ENCODE data around the gene ADAMTS8. TPM values are rescaled to one million over a fixed set of nuclear protein-coding genes. Genes with fewer than 3 reads are reported as not detected.

Gene ADAMTS8
- total RNA-seq, 5 donors from 2014 or later (not counting 1 experiment from before 2014, with no cell fraction given) = 0.06 to 0.12 (median 0.07) TPM; not detected in 2

GRCh38 chr11:130386056-130386455 lies 42.4 kb downstream of the ADAMTS8 start:
- no CpG with 5 or more reads among the region's 3 CpGs for WGBS (ENCODE audit: insufficient coverage)
- Histone ChIP-seq H3K9me3 (no peaks in the 10 kb centered on the region), H3K4me1 (ENCODE audit: control insufficient read depth in 1 of 2, extremely low read depth in 1 of 2, insufficient read depth in 2 of 2, low read length in 2 of 2) (peaks cover 7 to 25% of the 10 kb centered on the region in 2 experiments), H3K4me3 (ENCODE audit: control insufficient read depth in 1 of 2, extremely low read depth in 1 of 2, low read length in 1 of 2) (no peak overlapping the region), H3K27me3 (replicated peaks in 1 of 2; ENCODE audit: control insufficient read depth in 2 of 2, extremely low read depth in 1 of 2, insufficient read depth in 2 of 2, low read length in 1 of 2) (no peaks in the 10 kb centered on the region), H3K27ac (ENCODE audit: low read length) (no peak overlapping the region), H3K36me3 (ENCODE audit: control insufficient read depth in 2 of 2, extremely low read depth in 1 of 2, insufficient read depth in 1 of 2, low read length in 1 of 2) (no peaks in the 10 kb centered on the region)
- Mint-ChIP-seq H3K36me3 (no peaks in the 10 kb centered on the region), H3K27me3 (no peaks in the 10 kb centered on the region), H3K4me1 (peaks cover 21 to 27% (median 26%) of the 10 kb centered on the region in 3 donors), H3K4me3 (no peak overlapping the region), H3K27ac (no peak overlapping the region), H3K9me3 (no peaks in the 10 kb centered on the region)
- ATAC-seq (replicated peaks in 1 of 4) = no peak
- ChIA-PET CTCF (no interaction called here), POLR2A (interaction anchor here in 1 of 2 donors (0.6 kb wide), 1 partner anchor 538 kb away, joined by 3 read pairs; no protein-coding TSS in a partner anchor)
- no peak for DNase-seq

GRCh38 chr11:130383344-130384211 lies 44.8 kb downstream of the ADAMTS8 start:
- Histone ChIP-seq H3K9me3 (no peaks in the 10 kb centered on the region), H3K36me3 (ENCODE audit: control insufficient read depth in 2 of 2, extremely low read depth in 1 of 2, insufficient read depth in 1 of 2, low read length in 1 of 2) (no peaks in the 10 kb centered on the region), H3K4me1 (ENCODE audit: control insufficient read depth in 1 of 2, extremely low read depth in 1 of 2, insufficient read depth in 2 of 2, low read length in 2 of 2) (peaks cover 4 to 5% of the 10 kb centered on the region in 2 experiments), H3K4me3 (ENCODE audit: control insufficient read depth in 1 of 2, extremely low read depth in 1 of 2, low read length in 1 of 2) (no peak overlapping the region), H3K27ac (ENCODE audit: low read length) (no peak overlapping the region), H3K27me3 (replicated peaks in 1 of 2; ENCODE audit: control insufficient read depth in 2 of 2, extremely low read depth in 1 of 2, insufficient read depth in 2 of 2, low read length in 1 of 2) (no peaks in the 10 kb centered on the region)
- no peaks in the 10 kb centered on the region for H3K9me3 Mint-ChIP-seq
- H3K36me3 Mint-ChIP-seq = no peaks in the 10 kb centered on the region
- H3K4me1 Mint-ChIP-seq = peaks cover 6 to 10% (median 10%) of the 10 kb centered on the region in 3 donors
- POLR2A ChIA-PET = interaction anchor here in 1 of 2 donors (0.5 kb wide), 1 partner anchor 837 kb away, joined by 3 read pairs; no protein-coding TSS in a partner anchor
- no peaks in the 10 kb centered on the region for H3K27me3 Mint-ChIP-seq
- 55% methylated on average over 4 of the region's 10 CpGs for WGBS (ENCODE audit: insufficient coverage)
- no peak for DNase-seq
- no peak overlapping the region for H3K4me3 Mint-ChIP-seq
- no peak for ATAC-seq (replicated peaks in 1 of 4)
- CTCF ChIA-PET = interaction anchor here (0.7 to 0.8 kb wide), 2 partner anchors 169 to 171 kb away, joined by 3 read pairs; no protein-coding TSS in a partner anchor
- H3K27ac Mint-ChIP-seq = no peak overlapping the region

- no peaks in the 10 kb centered on the region for H3K4me1 ChIP-seq (ENCODE audit: control insufficient read depth in 1 of 2, extremely low read depth in 1 of 2, insufficient read depth in 2 of 2, low read length in 2 of 2)
- 84% methylated on average over 6 of the region's 7 CpGs for WGBS (ENCODE audit: insufficient coverage)
- POLR2A ChIA-PET = interaction anchor here in 1 of 2 donors (0.6 kb wide), 1 partner anchor 588 kb away, joined by 3 read pairs; no protein-coding TSS in a partner anchor
Observed at GRCh38 chr11:130381317-130381716, 47.1 kb downstream of the ADAMTS8 start.

GRCh38 chr11:130380778-130381177 lies 47.6 kb downstream of the ADAMTS8 start:
- Histone ChIP-seq H3K27me3 (replicated peaks in 1 of 2; ENCODE audit: control insufficient read depth in 2 of 2, extremely low read depth in 1 of 2, insufficient read depth in 2 of 2, low read length in 1 of 2) (no peaks in the 10 kb centered on the region), H3K4me3 (ENCODE audit: control insufficient read depth in 1 of 2, extremely low read depth in 1 of 2, low read length in 1 of 2) (no peak overlapping the region), H3K4me1 (ENCODE audit: control insufficient read depth in 1 of 2, extremely low read depth in 1 of 2, insufficient read depth in 2 of 2, low read length in 2 of 2) (no peaks in the 10 kb centered on the region), H3K9me3 (no peaks in the 10 kb centered on the region), H3K27ac (ENCODE audit: low read length) (no peak overlapping the region), H3K36me3 (ENCODE audit: control insufficient read depth in 2 of 2, extremely low read depth in 1 of 2, insufficient read depth in 1 of 2, low read length in 1 of 2) (no peaks in the 10 kb centered on the region)
- H3K36me3 Mint-ChIP-seq = no peaks in the 10 kb centered on the region
- DNase-seq (no peak), ATAC-seq (replicated peaks in 1 of 4) (no peak)
- H3K27ac Mint-ChIP-seq = no peak overlapping the region
- POLR2A ChIA-PET = no interaction called here
- peaks cover 0 to 3% (median 0%) of the 10 kb centered on the region in 3 donors for H3K4me1 Mint-ChIP-seq
- H3K27me3 Mint-ChIP-seq = no peaks in the 10 kb centered on the region
- WGBS (ENCODE audit: insufficient coverage) = 78% methylated on average over 3 of the region's 5 CpGs
- H3K4me3 Mint-ChIP-seq = no peak overlapping the region
- CTCF ChIA-PET = no interaction called here
- no peaks in the 10 kb centered on the region for H3K9me3 Mint-ChIP-seq

More at GRCh38 chr11:130381317-130381716, 47.1 kb downstream of the ADAMTS8 start:
- Mint-ChIP-seq H3K27ac (no peak overlapping the region), H3K4me1 (peaks cover 0 to 3% (median 0%) of the 10 kb centered on the region in 3 donors), H3K36me3 (no peaks in the 10 kb centered on the region), H3K9me3 (no peaks in the 10 kb centered on the region), H3K27me3 (no peaks in the 10 kb centered on the region), H3K4me3 (no peak overlapping the region)
- H3K27me3 ChIP-seq (replicated peaks in 1 of 2; ENCODE audit: control insufficient read depth in 2 of 2, extremely low read depth in 1 of 2, insufficient read depth in 2 of 2, low read length in 1 of 2) = no peaks in the 10 kb centered on the region
- CTCF ChIA-PET = no interaction called here
- H3K4me3 ChIP-seq (ENCODE audit: control insufficient read depth in 1 of 2, extremely low read depth in 1 of 2, low read length in 1 of 2) = no peak overlapping the region
- no peak for ATAC-seq (replicated peaks in 1 of 4)
- no peak overlapping the region for H3K27ac ChIP-seq (ENCODE audit: low read length)
- no peak for DNase-seq
- no peaks in the 10 kb centered on the region for H3K9me3 ChIP-seq
- no peaks in the 10 kb centered on the region for H3K36me3 ChIP-seq (ENCODE audit: control insufficient read depth in 2 of 2, extremely low read depth in 1 of 2, insufficient read depth in 1 of 2, low read length in 1 of 2)

- Histone ChIP-seq H3K4me1 (ENCODE audit: control insufficient read depth in 1 of 2, extremely low read depth in 1 of 2, insufficient read depth in 2 of 2, low read length in 2 of 2) (no peaks in the 10 kb centered on the region), H3K27ac (ENCODE audit: low read length) (no peak overlapping the region), H3K27me3 (replicated peaks in 1 of 2; ENCODE audit: control insufficient read depth in 2 of 2, extremely low read depth in 1 of 2, insufficient read depth in 2 of 2, low read length in 1 of 2) (peaks cover 0 to 2% of the 10 kb centered on the region in 2 experiments), H3K4me3 (ENCODE audit: control insufficient read depth in 1 of 2, extremely low read depth in 1 of 2, low read length in 1 of 2) (no peak overlapping the region), H3K9me3 (no peaks in the 10 kb centered on the region), H3K36me3 (ENCODE audit: control insufficient read depth in 2 of 2, extremely low read depth in 1 of 2, insufficient read depth in 1 of 2, low read length in 1 of 2) (no peaks in the 10 kb centered on the region)
- CTCF ChIA-PET = no interaction called here
- Mint-ChIP-seq H3K27ac (no peak overlapping the region), H3K9me3 (no peaks in the 10 kb centered on the region), H3K27me3 (peaks cover 0 to 7% of the 10 kb centered on the region in 2 donors), H3K36me3 (no peaks in the 10 kb centered on the region), H3K4me3 (no peak overlapping the region), H3K4me1 (peaks cover 0 to 3% (median 0%) of the 10 kb centered on the region in 3 donors)
- ATAC-seq (replicated peaks in 1 of 4) (no peak), DNase-seq (no peak)
- WGBS (ENCODE audit: insufficient coverage) = 83% methylated on average over 2 of the region's 5 CpGs
- POLR2A ChIA-PET = no interaction called here
Observed at GRCh38 chr11:130379276-130379675, 49.1 kb downstream of the ADAMTS8 start.

- Mint-ChIP-seq H3K9me3 (no peaks in the 10 kb centered on the region), H3K4me3 (no peak overlapping the region), H3K4me1 (no peaks in the 10 kb centered on the region), H3K36me3 (no peaks in the 10 kb centered on the region), H3K27me3 (peaks cover 3 to 10% of the 10 kb centered on the region in 2 donors), H3K27ac (no peak overlapping the region)
- Histone ChIP-seq H3K36me3 (ENCODE audit: control insufficient read depth in 2 of 2, extremely low read depth in 1 of 2, insufficient read depth in 1 of 2, low read length in 1 of 2) (no peaks in the 10 kb centered on the region), H3K9me3 (no peaks in the 10 kb centered on the region), H3K4me3 (ENCODE audit: control insufficient read depth in 1 of 2, extremely low read depth in 1 of 2, low read length in 1 of 2) (no peak overlapping the region), H3K27me3 (replicated peaks in 1 of 2; ENCODE audit: control insufficient read depth in 2 of 2, extremely low read depth in 1 of 2, insufficient read depth in 2 of 2, low read length in 1 of 2) (peaks cover 0 to 5% of the 10 kb centered on the region in 2 experiments), H3K27ac (ENCODE audit: low read length) (no peak overlapping the region), H3K4me1 (ENCODE audit: control insufficient read depth in 1 of 2, extremely low read depth in 1 of 2, insufficient read depth in 2 of 2, low read length in 2 of 2) (no peaks in the 10 kb centered on the region)
- ATAC-seq (replicated peaks in 1 of 4) = no peak
- 94% methylated on average over 3 of the region's 10 CpGs for WGBS (ENCODE audit: insufficient coverage)
- ChIA-PET CTCF (interaction anchor here (0.6 to 1.2 kb wide), 8 partner anchors 27 to 1069 kb away, joined by 3 to 6 read pairs (median 4); no protein-coding TSS in a partner anchor), POLR2A (no interaction called here)
- peak in 1 of 35 experiments; percentile 14 for DNase-seq
Observed at GRCh38 chr11:130370845-130371590, 57.4 kb downstream of the ADAMTS8 start.
